GM10847 (cell line): ENCODE measurements around the gene GOLGA6L1.
"Not testable (repeated sequence)": the region's sequence is repeated elsewhere in the genome, so short reads cannot be mapped to it uniquely, and the experiment has no call there.

Experiments used
- POLR2A ChIP-seq: IDR thresholded peaks from 2 replicates; pipeline ENCODE4 v1.6.1; 2011; ENCODE audit not compliant: insufficient read length; ENCODE audit errors: extremely low read depth

GOLGA6L1 gene

GRCh38 chr15:23136722-23137121 lies at the start of gene GOLGA6L1:
Gene GOLGA6L1 (minus strand): TSS chr15:23136822. CDS start chr15:23136731, 91 bp downstream.
- not testable (repeated sequence) for TF ChIP-seq POLR2A

GRCh38 chr15:23118208-23118607 lies 18.4 kb downstream of the GOLGA6L1 start:
- TF ChIP-seq POLR2A, result no peak

GRCh38 chr15:23095796-23096195 lies 40.8 kb downstream of the GOLGA6L1 start:
- no peak for TF ChIP-seq POLR2A

- TF ChIP-seq POLR2A, result no peak
Measured at GRCh38 chr15:23083115-23083514, 53.5 kb downstream of the GOLGA6L1 start.

GRCh38 chr15:23081271-23081670 lies 55.4 kb downstream of the GOLGA6L1 start:
- TF ChIP-seq POLR2A, result no peak

GRCh38 chr15:23079766-23080165 lies 56.9 kb downstream of the GOLGA6L1 start:
- TF ChIP-seq POLR2A, result no peak
